GM23338 (cell line): ENCODE measurements around the gene PDS5A.

Source experiments
- CREB1 ChIP-seq: fragments of 250-450 bp; sonication (Bioruptor Pico); IDR thresholded peaks from 2 replicates; pipeline ENCODE4 v1.5.0; 2020; ENCODE audit warnings: low read depth, mild to moderate bottlenecking, moderate library complexity
- EZH2 ChIP-seq: fragments of 200-600 bp; sonication (generic); IDR thresholded peaks from one replicate; pipeline ENCODE4 v1.8.0; 2017; ENCODE audit warnings: antibody characterized with exemption, mild to moderate bottlenecking, low read depth; ENCODE audit not compliant: unreplicated experiment
- EZH2phosphoT487 ChIP-seq: fragments of 200-600 bp; sonication (generic); IDR thresholded peaks from one replicate; pipeline ENCODE4 v1.8.1; 2018; ENCODE audit warnings: antibody characterized with exemption; ENCODE audit not compliant: unreplicated experiment
- JUNB ChIP-seq: IDR thresholded peaks from one replicate; pipeline ENCODE4 v1.6.1; 2016; ENCODE audit warnings: antibody characterized with exemption; ENCODE audit not compliant: unreplicated experiment
- POLR2AphosphoS5 ChIP-seq: IDR thresholded peaks from 2 replicates; pipeline ENCODE4 v1.6.1; 2016; ENCODE audit warnings: antibody characterized with exemption, low read depth
- TF ChIP-seq, protein P1 (sequence below), 2 experiments: fragments of 200-600 bp in 1 of 2; sonication (generic) in 1 of 2; conservative IDR thresholded peaks; 2 replicates each; pipeline versions ENCODE4 v1.5.1 to v1.6.1; 2016 to 2017; ENCODE audit warnings: antibody characterized with exemption in 2 of 2, low read depth in 2 of 2, mild to moderate bottlenecking in 2 of 2, moderate library complexity in 1 of 2
- TF ChIP-seq, protein P2 (sequence below): IDR thresholded peaks from one replicate; pipeline ENCODE4 v1.6.1; 2018; ENCODE audit warnings: antibody characterized with exemption; ENCODE audit not compliant: unreplicated experiment
- TF ChIP-seq, protein P3 (sequence below): IDR thresholded peaks from 2 replicates; pipeline ENCODE4 v1.6.1; 2016; ENCODE audit warnings: antibody characterized with exemption

DNA sequence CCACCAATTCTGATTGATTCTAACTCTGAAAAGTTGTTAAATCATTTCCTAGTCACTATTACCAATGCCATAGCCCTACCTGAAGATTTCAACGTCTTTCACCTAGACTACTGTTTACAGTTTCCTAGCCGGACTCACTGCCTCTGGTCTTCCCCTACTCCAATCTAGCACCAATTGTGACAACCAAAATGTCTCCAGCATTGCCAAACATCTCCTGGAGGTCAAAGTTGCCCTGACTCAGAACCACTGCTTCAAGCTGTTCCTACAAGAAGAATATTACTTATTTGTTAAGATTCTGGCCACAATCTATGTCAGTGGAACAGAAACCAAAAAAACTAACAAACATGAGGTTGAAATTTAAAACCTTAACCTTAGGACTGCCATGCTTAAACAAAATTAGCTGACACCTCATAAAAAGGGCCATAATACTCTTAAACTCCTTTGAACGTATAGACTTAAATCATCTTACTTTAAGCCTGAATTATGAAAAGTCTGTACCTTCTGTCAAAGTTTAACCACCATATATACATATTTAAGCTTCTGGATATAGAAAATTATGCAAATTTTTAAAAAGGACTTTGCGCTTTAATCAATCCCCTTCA lies 2.1 kb downstream of the PDS5A start:
- TF ChIP-seq, protein P1, sequence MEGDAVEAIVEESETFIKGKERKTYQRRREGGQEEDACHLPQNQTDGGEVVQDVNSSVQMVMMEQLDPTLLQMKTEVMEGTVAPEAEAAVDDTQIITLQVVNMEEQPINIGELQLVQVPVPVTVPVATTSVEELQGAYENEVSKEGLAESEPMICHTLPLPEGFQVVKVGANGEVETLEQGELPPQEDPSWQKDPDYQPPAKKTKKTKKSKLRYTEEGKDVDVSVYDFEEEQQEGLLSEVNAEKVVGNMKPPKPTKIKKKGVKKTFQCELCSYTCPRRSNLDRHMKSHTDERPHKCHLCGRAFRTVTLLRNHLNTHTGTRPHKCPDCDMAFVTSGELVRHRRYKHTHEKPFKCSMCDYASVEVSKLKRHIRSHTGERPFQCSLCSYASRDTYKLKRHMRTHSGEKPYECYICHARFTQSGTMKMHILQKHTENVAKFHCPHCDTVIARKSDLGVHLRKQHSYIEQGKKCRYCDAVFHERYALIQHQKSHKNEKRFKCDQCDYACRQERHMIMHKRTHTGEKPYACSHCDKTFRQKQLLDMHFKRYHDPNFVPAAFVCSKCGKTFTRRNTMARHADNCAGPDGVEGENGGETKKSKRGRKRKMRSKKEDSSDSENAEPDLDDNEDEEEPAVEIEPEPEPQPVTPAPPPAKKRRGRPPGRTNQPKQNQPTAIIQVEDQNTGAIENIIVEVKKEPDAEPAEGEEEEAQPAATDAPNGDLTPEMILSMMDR (conservative IDR thresholded peaks at IDR 0.05; ENCODE audit: low read depth in 2 of 2) = no peak
- TF ChIP-seq EZH2 (no peak), JUNB (no peak), POLR2AphosphoS5 (no peak), CREB1 (CRISPR knock-in tag) (no peak), EZH2phosphoT487 (no peak)
- TF ChIP-seq, protein P2, sequence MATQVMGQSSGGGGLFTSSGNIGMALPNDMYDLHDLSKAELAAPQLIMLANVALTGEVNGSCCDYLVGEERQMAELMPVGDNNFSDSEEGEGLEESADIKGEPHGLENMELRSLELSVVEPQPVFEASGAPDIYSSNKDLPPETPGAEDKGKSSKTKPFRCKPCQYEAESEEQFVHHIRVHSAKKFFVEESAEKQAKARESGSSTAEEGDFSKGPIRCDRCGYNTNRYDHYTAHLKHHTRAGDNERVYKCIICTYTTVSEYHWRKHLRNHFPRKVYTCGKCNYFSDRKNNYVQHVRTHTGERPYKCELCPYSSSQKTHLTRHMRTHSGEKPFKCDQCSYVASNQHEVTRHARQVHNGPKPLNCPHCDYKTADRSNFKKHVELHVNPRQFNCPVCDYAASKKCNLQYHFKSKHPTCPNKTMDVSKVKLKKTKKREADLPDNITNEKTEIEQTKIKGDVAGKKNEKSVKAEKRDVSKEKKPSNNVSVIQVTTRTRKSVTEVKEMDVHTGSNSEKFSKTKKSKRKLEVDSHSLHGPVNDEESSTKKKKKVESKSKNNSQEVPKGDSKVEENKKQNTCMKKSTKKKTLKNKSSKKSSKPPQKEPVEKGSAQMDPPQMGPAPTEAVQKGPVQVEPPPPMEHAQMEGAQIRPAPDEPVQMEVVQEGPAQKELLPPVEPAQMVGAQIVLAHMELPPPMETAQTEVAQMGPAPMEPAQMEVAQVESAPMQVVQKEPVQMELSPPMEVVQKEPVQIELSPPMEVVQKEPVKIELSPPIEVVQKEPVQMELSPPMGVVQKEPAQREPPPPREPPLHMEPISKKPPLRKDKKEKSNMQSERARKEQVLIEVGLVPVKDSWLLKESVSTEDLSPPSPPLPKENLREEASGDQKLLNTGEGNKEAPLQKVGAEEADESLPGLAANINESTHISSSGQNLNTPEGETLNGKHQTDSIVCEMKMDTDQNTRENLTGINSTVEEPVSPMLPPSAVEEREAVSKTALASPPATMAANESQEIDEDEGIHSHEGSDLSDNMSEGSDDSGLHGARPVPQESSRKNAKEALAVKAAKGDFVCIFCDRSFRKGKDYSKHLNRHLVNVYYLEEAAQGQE = no peak
- TF ChIP-seq, protein P3, sequence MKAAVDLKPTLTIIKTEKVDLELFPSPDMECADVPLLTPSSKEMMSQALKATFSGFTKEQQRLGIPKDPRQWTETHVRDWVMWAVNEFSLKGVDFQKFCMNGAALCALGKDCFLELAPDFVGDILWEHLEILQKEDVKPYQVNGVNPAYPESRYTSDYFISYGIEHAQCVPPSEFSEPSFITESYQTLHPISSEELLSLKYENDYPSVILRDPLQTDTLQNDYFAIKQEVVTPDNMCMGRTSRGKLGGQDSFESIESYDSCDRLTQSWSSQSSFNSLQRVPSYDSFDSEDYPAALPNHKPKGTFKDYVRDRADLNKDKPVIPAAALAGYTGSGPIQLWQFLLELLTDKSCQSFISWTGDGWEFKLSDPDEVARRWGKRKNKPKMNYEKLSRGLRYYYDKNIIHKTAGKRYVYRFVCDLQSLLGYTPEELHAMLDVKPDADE = no peak
